DMS79 treated with DMSO at 0.1 percent for 48 hours (cell line): Measurements from ENCODE around the gene INPP1.
A peak's percentile ranks its signal among the peaks of the same experiment; 100 is the strongest.

Experiments
- DNase-seq: peaks from one replicate; lab custom pipeline; 2025; lab: John Stamatoyannopoulos, UW

Gene INPP1

DNA sequence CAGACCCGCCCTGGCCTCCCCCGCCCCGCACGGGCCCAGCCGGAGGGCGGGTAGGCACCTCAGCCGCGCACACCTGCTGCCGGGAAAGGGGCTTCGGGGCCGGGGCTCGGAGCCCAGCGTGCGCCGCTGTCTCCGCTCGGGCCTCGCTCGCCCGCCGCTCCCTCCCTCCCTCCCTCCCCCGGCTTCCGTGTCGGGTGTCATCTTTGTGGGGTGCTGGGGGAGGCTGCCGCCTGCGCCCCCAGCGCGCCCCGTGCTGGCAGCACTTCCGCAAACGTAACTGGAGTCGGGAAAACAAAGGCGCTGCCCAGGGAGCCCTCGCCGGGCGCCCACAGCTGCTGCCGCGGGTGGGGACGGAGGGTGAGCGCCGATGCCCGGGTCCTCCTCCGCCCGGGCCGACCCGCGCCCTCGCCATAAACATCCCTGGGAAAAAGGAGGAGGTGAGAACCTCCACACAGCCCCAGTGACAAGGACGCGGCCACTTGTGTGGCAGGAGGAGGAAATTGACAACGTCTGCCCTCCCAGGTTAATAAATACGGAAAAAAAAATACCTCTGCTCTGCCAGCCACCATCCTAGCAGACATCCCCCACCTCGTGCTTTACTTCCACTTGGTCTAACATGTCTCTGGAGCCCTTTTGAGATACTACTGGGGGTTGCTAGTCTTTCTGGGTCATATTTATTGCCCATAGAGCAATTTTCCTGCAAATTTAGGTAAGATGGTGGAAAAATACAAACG, 65.3 kb downstream of the INPP1 start:
- DNase-seq: peak; percentile 81

GRCh38 chr2:190409616-190410015, 66.2 kb downstream of the INPP1 start:
- peak; percentile 41 for DNase-seq

DNA sequence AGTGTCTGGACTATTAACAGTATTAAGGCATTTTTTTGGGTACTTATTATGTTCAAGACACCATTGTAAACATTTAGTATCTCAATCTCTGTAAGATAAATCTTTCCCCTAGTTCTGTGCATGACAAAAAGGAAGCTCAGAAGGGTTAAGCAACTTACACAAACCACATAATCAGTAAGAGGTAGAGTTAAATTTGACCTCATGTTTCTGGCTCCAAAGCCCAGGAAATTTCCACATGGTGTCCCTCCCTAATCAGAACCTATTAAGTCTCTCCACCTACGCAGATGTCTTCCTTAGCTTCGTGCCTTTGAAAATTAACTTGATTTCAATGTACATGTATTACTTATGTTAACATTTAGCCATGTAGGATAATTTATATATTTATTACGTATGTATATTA, 66.8 kb downstream of the INPP1 start:
- peak; percentile 42 for DNase-seq

DNA sequence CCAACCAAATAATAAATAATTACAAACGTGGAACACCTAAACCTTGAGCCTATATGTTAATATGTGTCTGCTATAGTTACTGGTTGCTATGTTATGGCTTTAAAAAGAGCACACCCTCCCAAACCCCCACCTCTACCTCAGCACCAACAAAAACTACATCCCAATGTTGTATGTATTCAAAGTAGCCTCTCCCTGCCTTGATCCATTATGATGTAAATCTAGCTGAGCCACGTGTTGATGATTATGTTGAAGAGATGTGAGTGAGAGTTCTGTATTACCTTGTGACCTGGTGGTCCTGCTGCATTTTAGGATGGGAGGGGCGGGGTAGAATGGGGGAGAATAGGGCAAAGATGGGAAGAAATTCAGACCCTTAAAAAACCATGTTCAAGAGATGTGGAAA, 69.6 kb downstream of the INPP1 start:
- DNase-seq: no peak

- no peak for DNase-seq
Measured at GRCh38 chr2:190413421-190413820, 70.0 kb downstream of the INPP1 start.

DNA sequence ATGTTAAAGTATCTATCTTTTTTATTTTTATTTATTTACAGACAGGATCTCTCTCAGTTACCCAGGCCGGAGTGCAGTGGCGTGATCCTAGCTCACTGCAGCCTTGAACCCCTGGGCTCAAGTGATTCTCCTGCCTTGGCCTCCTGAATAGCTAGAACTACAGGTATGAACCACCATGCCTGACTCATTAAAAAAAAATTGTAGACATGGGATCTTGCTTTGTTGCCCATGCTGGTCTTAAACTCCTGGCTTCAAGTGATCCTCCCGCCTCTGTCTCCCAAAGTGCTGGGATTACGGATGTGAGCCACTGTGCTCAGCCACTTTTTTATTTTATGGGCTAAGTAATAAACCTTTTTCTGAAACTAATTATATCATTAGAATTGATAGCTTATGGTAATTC, 71.9 kb downstream of the INPP1 start:
- DNase-seq: no peak

DNA sequence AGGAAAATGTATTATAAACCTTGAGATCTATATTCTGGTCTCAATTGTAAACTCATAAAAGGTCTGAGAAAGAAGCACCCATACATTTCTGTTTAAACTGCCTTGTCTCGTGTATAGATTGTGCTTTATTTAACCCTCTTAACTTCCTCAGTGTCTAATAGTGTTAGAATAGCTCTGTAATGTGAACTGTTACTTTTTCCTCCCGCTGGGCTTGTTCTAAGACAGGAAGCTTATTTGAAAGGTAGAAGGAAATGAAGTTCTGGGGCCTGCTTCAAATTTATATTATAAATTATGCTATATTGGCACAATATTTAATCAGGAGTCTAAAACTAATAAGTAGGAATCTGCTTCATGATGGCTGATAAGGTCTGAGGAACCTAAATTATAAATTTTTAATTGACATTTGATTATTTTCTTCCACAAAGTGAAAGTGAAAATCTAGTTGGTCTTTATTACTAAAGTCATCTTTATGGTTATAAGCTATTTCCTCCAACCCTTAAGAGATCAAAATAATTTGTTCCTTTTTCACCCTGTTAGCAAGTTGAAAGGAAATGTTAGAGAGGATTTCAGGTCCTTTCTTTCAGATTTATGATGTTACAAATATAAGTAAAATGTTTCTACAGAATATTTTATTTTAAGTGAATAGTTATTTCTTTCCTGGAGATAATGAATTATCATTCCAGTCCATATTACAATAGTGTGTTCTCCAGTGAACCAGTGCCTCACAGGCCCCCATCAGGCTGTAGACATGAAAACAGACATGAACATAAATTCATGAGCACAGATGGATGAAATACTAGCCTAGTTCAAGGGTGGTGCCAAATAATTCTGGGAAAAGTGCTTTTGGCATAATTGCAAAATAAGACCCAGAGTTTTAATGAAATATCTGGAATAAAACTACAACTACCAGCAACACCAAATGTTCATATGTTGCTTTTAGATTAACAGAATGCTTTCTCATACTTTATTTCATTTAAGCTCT, 72.7 kb downstream of the INPP1 start:
- DNase-seq: no peak

DNA sequence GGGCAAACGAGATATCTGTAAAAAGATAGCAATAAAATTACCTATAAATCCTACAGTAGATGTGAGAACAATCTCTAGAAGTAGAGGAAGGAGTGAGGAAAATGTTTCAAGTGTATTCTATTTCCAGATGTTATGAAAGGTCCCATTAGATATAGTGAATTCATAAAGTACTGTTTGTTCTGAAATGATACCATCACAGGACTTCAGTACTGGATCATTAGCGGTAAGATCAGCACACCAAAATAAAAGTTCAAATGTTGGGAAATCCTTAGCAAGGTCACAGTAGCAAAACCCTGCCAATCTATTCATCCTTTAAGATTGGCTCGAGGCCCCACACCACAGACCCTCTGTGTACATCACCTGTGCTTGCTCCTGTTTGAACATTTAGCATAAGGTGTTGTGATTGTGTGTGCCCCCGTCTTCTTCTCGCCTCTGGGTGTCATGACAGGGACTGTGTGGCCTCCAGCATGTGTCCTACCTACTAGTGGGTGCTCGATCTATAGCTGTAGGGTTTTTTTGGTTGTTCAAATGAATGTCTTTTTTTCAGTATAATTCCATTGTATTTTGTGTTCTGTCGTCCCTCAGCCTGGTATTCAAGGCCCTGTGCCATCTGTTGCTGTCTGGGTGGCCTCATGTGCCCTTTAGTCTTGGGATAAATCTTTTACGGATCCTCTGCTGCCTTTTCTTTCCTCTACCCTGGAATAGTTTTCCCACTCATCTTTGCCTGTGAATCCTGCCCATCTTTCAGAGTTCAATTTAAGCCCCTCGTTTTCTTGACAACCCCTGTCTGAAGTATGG, 73.9 kb downstream of the INPP1 start:
- no peak for DNase-seq

- no peak for DNase-seq
Measured at GRCh38 chr2:190418727-190419126, 75.3 kb downstream of the INPP1 start.

DNA sequence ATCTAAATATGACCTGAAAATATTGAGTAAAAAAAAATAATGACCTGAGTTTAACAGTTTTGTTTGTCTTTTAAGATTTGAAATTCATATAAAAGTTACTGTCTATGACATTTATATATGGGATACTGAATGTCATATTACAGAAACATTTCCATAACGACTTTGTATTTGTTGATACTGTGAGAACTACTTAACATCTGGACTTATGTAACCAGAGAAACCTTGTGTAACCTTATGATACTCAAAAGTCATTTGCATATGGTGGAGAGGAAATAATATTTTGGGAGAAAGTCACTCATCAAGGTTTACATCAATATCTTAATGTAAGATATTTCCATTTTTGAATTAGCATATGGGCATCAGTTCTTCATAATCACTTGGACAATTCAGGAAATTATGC, 77.4 kb downstream of the INPP1 start:
- DNase-seq: no peak
